GM12878 (cell line): ENCODE data around the gene BICC1. TPM values are rescaled to one million over a fixed set of nuclear protein-coding genes. Genes with fewer than 3 reads are reported as not detected.

Experiments used
- ATAC-seq: fragments of 200-7000 bp; cut with Tn5 transposase; 3 replicates; pipeline ENCODE4 v1.9.1; 2020; ENCODE audit warnings: mild to moderate bottlenecking, moderate library complexity
- BruUV-seq: library from RNA; stranded (reverse); fragments of 400-500 nt; replicated peaks from 2 replicates; lab custom pipeline; 2021; lab: Mats Ljungman, UMichigan
- CTCF ChIA-PET: fragments of 300-600 bp; sonication (Branson Sonifier 250); formaldehyde crosslinking; extraction: SDS; loops from one replicate; lab custom pipeline; 2021; ENCODE audit warnings: inconsistent platforms; lab: Yijun Ruan, JAX
- POLR2A ChIA-PET: fragments of 350-600 bp; formaldehyde crosslinking; extraction: SDS; loops from one replicate; lab custom pipeline; 2021; ENCODE audit warnings: inconsistent platforms; lab: Charles Lee
- RAD21 ChIA-PET: fragments of 300-600 bp; sonication (Branson Sonifier 250); formaldehyde crosslinking; loops from one replicate; lab custom pipeline; 2023; ENCODE audit warnings: antibody characterized with exemption; ENCODE audit not compliant: unreplicated experiment; lab: Charles Lee
- SMC1A ChIA-PET: fragments of 300-600 bp; sonication (Branson Sonifier 250); formaldehyde crosslinking; loops from one replicate; lab custom pipeline; 2023; ENCODE audit not compliant: unreplicated experiment, uncharacterized antibody; lab: Charles Lee
- DNase-seq: peaks from one replicate; pipeline ENCODE4 v3.0.0-alpha.2; 2011; ENCODE audit warnings: low read depth, low spot score
- FAIRE-seq: peaks from 3 replicates; lab custom pipeline; 2011; peaks lifted over from hg19 to GRCh38; lab: Jason Lieb, UNC
- H2AFZ ChIP-seq: 2 replicates; pipeline ENCODE4 v1.6.0; 2011; ENCODE audit warnings: low read depth, low read length, control low read depth; ENCODE audit not compliant: control insufficient read depth
- H3K27ac ChIP-seq: 2 replicates; pipeline ENCODE4 v1.5.1; 2011; ENCODE audit warnings: control low read depth; ENCODE audit not compliant: control insufficient read depth, insufficient read depth
- H3K27me3 ChIP-seq, 2 experiments: replicated peaks in 1 of 2; 2 replicates each; pipeline versions ENCODE4 v1.6.0 to v1.6.1; 2011; ENCODE audit warnings: low read length in 1 of 2; ENCODE audit not compliant: control insufficient read depth in 2 of 2, insufficient read depth in 2 of 2
- H3K36me3 ChIP-seq, 2 experiments: 2 replicates each; pipeline ENCODE4 v1.5.1; 2011; ENCODE audit warnings: low read length in 1 of 2; ENCODE audit not compliant: control insufficient read depth in 2 of 2, insufficient read depth in 2 of 2
- H3K4me1 ChIP-seq: 2 replicates; pipeline ENCODE4 v1.6.1; 2011; ENCODE audit warnings: mild to moderate bottlenecking, low read length, moderate library complexity, mixed read lengths; ENCODE audit not compliant: control insufficient read depth, insufficient read depth
- H3K4me2 ChIP-seq: 2 replicates; pipeline ENCODE4 v1.6.0; 2011; ENCODE audit warnings: control low read depth; ENCODE audit not compliant: control insufficient read depth, insufficient read depth
- H3K4me3 ChIP-seq: fragments of 200-600 bp; sonication (generic); 2 replicates; pipeline ENCODE4 v1.5.1; 2016
- H3K79me2 ChIP-seq: 2 replicates; pipeline ENCODE4 v1.6.0; 2011; ENCODE audit warnings: low read length; ENCODE audit not compliant: control insufficient read depth, insufficient read depth
- H3K9ac ChIP-seq: 2 replicates; pipeline ENCODE4 v1.8.0; 2011; ENCODE audit warnings: low read length, control low read depth, mixed read lengths; ENCODE audit not compliant: control insufficient read depth, insufficient read depth
- H3K9me3 ChIP-seq: replicated peaks from 3 replicates; pipeline ENCODE4 v1.5.1; 2011; ENCODE audit warnings: mild to moderate bottlenecking, low read length; ENCODE audit not compliant: control insufficient read depth, insufficient read depth
- H4K20me1 ChIP-seq: 2 replicates; pipeline ENCODE4 v1.6.0; 2011; ENCODE audit not compliant: control insufficient read depth, insufficient read depth
- CUX1 ChIP-seq: IDR thresholded peaks from 2 replicates; pipeline ENCODE4 v1.6.1; 2012; ENCODE audit warnings: improper control_type of control experiment, low read depth, low read length; ENCODE audit not compliant: insufficient replicate concordance
- HCFC1 ChIP-seq: fragments of 150-350 bp; IDR thresholded peaks from 2 replicates; pipeline ENCODE4 v1.6.1; 2014; ENCODE audit warnings: low read length
- NFYB ChIP-seq: IDR thresholded peaks from 2 replicates; pipeline ENCODE4 v1.6.1; 2011; ENCODE audit warnings: low read depth, mild to moderate bottlenecking, low read length, improper control_type of control experiment, moderate library complexity; ENCODE audit not compliant: insufficient read depth
- RB1 ChIP-seq: fragments of 450-650 bp; formaldehyde crosslinking; IDR thresholded peaks from 2 replicates; pipeline ENCODE4 v1.6.1; 2017; ENCODE audit warnings: mild to moderate bottlenecking, borderline replicate concordance
- REST ChIP-seq: IDR thresholded peaks from 2 replicates; pipeline ENCODE4 v1.6.1; 2012; ENCODE audit warnings: mild to moderate bottlenecking, low read depth, low read length
- STAT1 ChIP-seq: fragments of 450-650 bp; conservative IDR thresholded peaks from 2 replicates; pipeline ENCODE4 v1.6.1; 2014; ENCODE audit warnings: antibody characterized with exemption, mild to moderate bottlenecking
- YBX1 ChIP-seq: fragments of 450-650 bp; IDR thresholded peaks from 2 replicates; pipeline ENCODE4 v1.6.1; 2016; ENCODE audit warnings: antibody characterized with exemption
- ZNF207 ChIP-seq: fragments of 450-650 bp; IDR thresholded peaks from 2 replicates; pipeline ENCODE4 v1.6.1; 2014; ENCODE audit warnings: antibody characterized with exemption, mild to moderate bottlenecking, borderline replicate concordance
- ZNF622 ChIP-seq: fragments of 450-650 bp; IDR thresholded peaks from 2 replicates; pipeline ENCODE4 v1.6.1; 2017; ENCODE audit warnings: mild to moderate bottlenecking, inconsistent platforms
- WGBS: methylation state at CpG from one replicate; pipeline ENCODE4 v1.1.6; 2016; ENCODE audit warnings: low lambda C conversion rate; ENCODE audit not compliant: insufficient replicate concordance, insufficient coverage; ENCODE audit errors: missing lambda C conversion rate; 5-methylcytosine and 5-hydroxymethylcytosine counted together
- in situ Hi-C: fragments of 300-500 bp; cut with MboI; formaldehyde crosslinking; loops from 9 replicates; pipeline ENCODE4 v1.14.3; 2018; ENCODE audit warnings: mixed read lengths
- intact Hi-C: fragments of 100-400 bp; cut with micrococcal nuclease; formaldehyde crosslinking; loops from one replicate; pipeline ENCODE4 v1.14.2; 2022; ENCODE audit not compliant: unreplicated experiment
- polyA plus RNA-seq, 11 experiments: library from polyadenylated mRNA; depleted of rRNA in 4 of 11; unstranded in 6 of 11; stranded (reverse) in 5 of 11; fragments of >200 nt; fragmentation: Nextera tagmentation in 4 of 11; fragmentation: Illumina TruSeq in 1 of 11; extraction: Ambion mirVana in 4 of 11; extraction: Trizol in 1 of 11; gene quantifications; 1 replicate in 1 of 11; 2 replicates in 10 of 11; pipeline versions ENCODE4 v1.2.1 to v1.2.3, GENCODE V29; 2011 to 2016; ENCODE audit warnings: inconsistent platforms in 2 of 11, missing spikeins in 2 of 11, low read depth in 1 of 11
- total RNA-seq, 4 experiments: library from RNA; depleted of rRNA in 3 of 4; stranded (reverse); fragments of >200 nt in 3 of 4; fragmentation: Illumina TruSeq in 1 of 4; extraction: Trizol in 1 of 4; gene quantifications; 2 replicates each; pipeline versions ENCODE4 v1.2.1 to v1.2.3, GENCODE V29; 2013 to 2021

Gene BICC1
- total and polyA plus RNA-seq, 10 of the 15 experiments (the other 5 are each of a cell fraction or from before 2014, with no cell fraction given), result 0.01 to 0.10 (median 0.04) TPM; not detected in 5

- TF ChIP-seq HCFC1, result no peak
- no peak for TF ChIP-seq RB1
- no peak for TF ChIP-seq ZNF207
- TF ChIP-seq NFYB, result no peak
- TF ChIP-seq STAT1, result no peak
- no peak for TF ChIP-seq CUX1
- no peak for TF ChIP-seq ZNF622
- no peak for TF ChIP-seq REST
- no peak for TF ChIP-seq YBX1
- FAIRE-seq, result no peak
- Histone ChIP-seq H3K27ac (no peak overlapping the region), H3K4me2 (no peak overlapping the region), H4K20me1 (no peaks in the 10 kb centered on the region), H3K9me3 (no peaks in the 10 kb centered on the region), H3K36me3 (no peaks in the 10 kb centered on the region), H2AFZ (no peak overlapping the region), H3K4me3 (no peak overlapping the region), H3K79me2 (no peaks in the 10 kb centered on the region), H3K27me3 (no peaks in the 10 kb centered on the region), H3K9ac (no peak overlapping the region), H3K4me1 (no peaks in the 10 kb centered on the region)
- RAD21 ChIA-PET, result no interaction called here
- DNase-seq, result no peak
- POLR2A ChIA-PET, result no interaction called here
- CTCF ChIA-PET, result no interaction called here
- in situ Hi-C loops (no loop called here), intact Hi-C loops (no loop called here)
- WGBS, result 23% methylated on average over 7 of the region's 7 CpGs
- BruUV-seq, result no TSS peak
- ATAC-seq, result no peak
- SMC1A ChIA-PET, result no interaction called here
Measured at GRCh38 chr10:58621379-58622077, 108.9 kb downstream of the BICC1 start.
